Kidney epithelial cell (primary cell): Measurements from ENCODE around the gene BMPER. TPM values are rescaled to one million over a fixed set of nuclear protein-coding genes. Genes with fewer than 3 reads are reported as not detected.

ENCODE experiments used
- DNase-seq: peaks from one replicate; pipeline ENCODE4 v3.0.0-alpha.2; 2010; ENCODE audit warnings: low read depth
- H3K27me3 ChIP-seq: 2 replicates; pipeline ENCODE4 v1.6.0; 2011; ENCODE audit warnings: low read length; ENCODE audit not compliant: control insufficient read depth, insufficient read depth
- H3K36me3 ChIP-seq: 2 replicates; pipeline ENCODE4 v1.5.1; 2011; ENCODE audit warnings: low read length; ENCODE audit not compliant: control insufficient read depth, insufficient read depth
- H3K4me3 ChIP-seq: 2 replicates; pipeline ENCODE4 v1.5.1; 2011; ENCODE audit warnings: low read depth, mild to moderate bottlenecking, control low read depth, low read length
- CTCF ChIP-seq: IDR thresholded peaks from 2 replicates; pipeline ENCODE4 v1.5.1; 2011; ENCODE audit warnings: mild to moderate bottlenecking, moderate library complexity, low read length, control low read depth, inconsistent platforms; ENCODE audit not compliant: insufficient read depth, poor library complexity, severe bottlenecking
- total RNA-seq: library from RNA; depleted of rRNA; stranded (reverse); fragments of >200 nt; gene quantifications from 2 replicates; pipeline ENCODE4 v1.2.3, GENCODE V29; 2015

The BMPER gene
- total RNA-seq, 1 donor from 2014 or later = 0.04 TPM

DNA sequence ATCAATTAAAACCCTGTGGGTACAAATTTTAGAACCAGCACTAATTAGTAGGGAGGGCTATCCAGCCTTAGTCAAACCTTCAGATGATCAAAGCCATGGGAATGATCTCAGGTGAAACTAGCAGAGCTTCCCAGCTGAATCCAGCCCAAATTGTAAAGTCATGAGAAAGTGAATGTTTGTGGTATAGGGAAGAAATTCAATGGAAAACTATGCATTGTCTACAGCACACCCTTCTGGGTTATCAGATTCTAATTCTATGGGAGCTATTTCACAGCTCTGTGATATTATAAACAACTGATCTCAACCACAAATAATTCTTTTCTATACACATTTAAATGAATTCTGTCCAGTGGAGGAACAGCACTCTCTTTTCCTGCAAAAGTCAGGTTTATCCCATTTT, 24.6 kb upstream of the BMPER start:
- Histone ChIP-seq H3K36me3 (no peaks in the 10 kb centered on the region), H3K4me3 (no peak overlapping the region), H3K27me3 (no peaks in the 10 kb centered on the region)
- no peak for TF ChIP-seq CTCF
- no peak for DNase-seq

GRCh38 chr7:33881316-33881715, 24.0 kb upstream of the BMPER start:
- DNase-seq = no peak
- no peaks in the 10 kb centered on the region for H3K36me3 ChIP-seq
- no peak overlapping the region for H3K4me3 ChIP-seq
- no peak for TF ChIP-seq CTCF
- H3K27me3 ChIP-seq = no peaks in the 10 kb centered on the region

DNA sequence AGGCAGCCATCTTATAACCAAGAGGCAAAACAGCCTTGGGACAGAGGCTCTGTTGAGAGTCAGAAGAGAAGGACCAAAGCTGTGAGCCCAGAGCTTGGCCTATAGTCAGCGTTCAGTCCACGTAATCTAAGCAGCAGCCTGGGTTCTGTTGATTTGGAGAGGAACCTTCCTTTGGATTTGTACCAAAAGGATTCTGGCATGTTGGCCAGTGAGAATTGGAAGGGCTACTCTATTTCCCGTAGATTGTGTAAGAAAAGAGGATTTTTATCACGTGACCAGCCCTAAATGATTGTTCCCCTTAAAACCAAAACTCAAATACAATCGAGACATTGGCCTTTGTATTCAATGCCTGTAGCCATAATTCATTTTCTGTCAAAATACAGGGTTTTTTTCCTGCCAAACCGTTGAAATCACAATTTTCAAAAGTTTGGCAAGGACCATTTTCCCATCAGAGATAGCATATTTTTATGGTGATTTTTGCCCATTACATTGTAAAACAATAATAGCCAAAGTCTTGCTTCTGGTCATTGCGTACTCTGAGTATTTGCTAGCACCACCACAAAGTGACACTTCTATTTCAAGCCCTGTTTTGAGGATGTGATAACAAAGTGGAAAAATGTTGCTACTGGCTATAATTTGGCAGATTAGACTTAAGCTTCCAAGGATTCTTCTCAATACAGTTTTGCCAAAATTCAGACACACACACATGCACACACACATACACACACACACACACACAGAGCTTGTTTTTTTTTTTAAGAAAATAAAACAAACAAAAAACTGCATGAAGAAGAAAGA, 23.1 kb upstream of the BMPER start:
- H3K36me3 ChIP-seq = no peaks in the 10 kb centered on the region
- H3K27me3 ChIP-seq = no peaks in the 10 kb centered on the region
- no peak for DNase-seq
- no peak overlapping the region for H3K4me3 ChIP-seq
- no peak for TF ChIP-seq CTCF

- TF ChIP-seq CTCF = no peak
- H3K27me3 ChIP-seq = no peaks in the 10 kb centered on the region
- H3K4me3 ChIP-seq = no peak overlapping the region
- no peaks in the 10 kb centered on the region for H3K36me3 ChIP-seq
- no peak for DNase-seq
Observed at GRCh38 chr7:33882950-33883670, 22.2 kb upstream of the BMPER start.

GRCh38 chr7:33883671-33883965, 21.7 kb upstream of the BMPER start:
- no peak overlapping the region for H3K4me3 ChIP-seq
- H3K36me3 ChIP-seq = no peaks in the 10 kb centered on the region
- H3K27me3 ChIP-seq = no peaks in the 10 kb centered on the region
- no peak for DNase-seq
- TF ChIP-seq CTCF = no peak
